HepG2 (cell line): Measurements from ENCODE around the gene RNF40. TPM values are rescaled to one million over a fixed set of nuclear protein-coding genes. Genes with fewer than 3 reads are reported as not detected.

Experiments used
- BRD4 ChIP-seq: sonication (generic); formaldehyde crosslinking; IDR thresholded peaks from 2 replicates; pipeline ENCODE4 v1.4.0; 2020; ENCODE audit warnings: missing genetic modification reagents
- CCAR2 ChIP-seq: fragments of 200-400 bp; formaldehyde crosslinking; optimal IDR thresholded peaks from 2 replicates; pipeline ENCODE3; 2018; ENCODE audit warnings: low read depth, mild to moderate bottlenecking, low read length, moderate library complexity
- CHD2 ChIP-seq: IDR thresholded peaks from 2 replicates; pipeline ENCODE4 v1.6.1; 2011; ENCODE audit warnings: low read depth, low read length, improper control_type of control experiment
- ETV6 ChIP-seq: sonication (generic); formaldehyde crosslinking; conservative IDR thresholded peaks from 2 replicates; pipeline ENCODE4 v1.4.0; 2020; ENCODE audit warnings: missing genetic modification reagents
- FOXO1 ChIP-seq: sonication (generic); formaldehyde crosslinking; IDR thresholded peaks from 2 replicates; pipeline ENCODE4 v1.4.0; 2020; ENCODE audit warnings: missing genetic modification reagents
- GABPB1 ChIP-seq: IDR thresholded peaks from 2 replicates; pipeline ENCODE4 v1.6.1; 2016; ENCODE audit warnings: mild to moderate bottlenecking, missing genetic modification reagents, moderate library complexity, missing compliant biosample characterization
- GPN1 ChIP-seq: sonication (generic); formaldehyde crosslinking; IDR thresholded peaks from 2 replicates; pipeline ENCODE4 v1.5.1; 2020; ENCODE audit warnings: missing genetic modification reagents, borderline replicate concordance
- HIVEP1 ChIP-seq: sonication (generic); formaldehyde crosslinking; IDR thresholded peaks from 2 replicates; pipeline ENCODE4 v1.4.0; 2020; ENCODE audit warnings: mild to moderate bottlenecking, missing genetic modification reagents
- NCOA1 ChIP-seq: sonication (generic); formaldehyde crosslinking; IDR thresholded peaks from 2 replicates; pipeline ENCODE4 v1.9.0; 2021; ENCODE audit warnings: missing genetic modification reagents
- NCOR1 ChIP-seq: fragments of 200-600 bp; sonication (generic); IDR thresholded peaks from 2 replicates; pipeline ENCODE4 v1.7.0; 2017; ENCODE audit warnings: antibody characterized with exemption, low read length, borderline replicate concordance
- NR2F1 ChIP-seq, 2 experiments: fragments of 450-650 bp in 1 of 2; formaldehyde crosslinking in 1 of 2; IDR thresholded peaks; 2 replicates each; pipeline versions ENCODE4 v1.5.0 to v1.6.1; 2016 to 2020; ENCODE audit warnings: mild to moderate bottlenecking in 1 of 2, missing compliant biosample characterization in 1 of 2, missing genetic modification reagents in 1 of 2, moderate library complexity in 1 of 2
- PAF1 ChIP-seq: IDR thresholded peaks from 2 replicates; pipeline ENCODE4 v1.6.1; 2016; ENCODE audit warnings: missing genetic modification reagents, missing compliant biosample characterization
- PHB2 ChIP-seq: fragments of 450-650 bp; IDR thresholded peaks from 2 replicates; pipeline ENCODE4 v1.6.1; 2018; ENCODE audit not compliant: partially characterized antibody
- PLRG1 ChIP-seq: fragments of 450-650 bp; conservative IDR thresholded peaks from 2 replicates; pipeline ENCODE4 v1.6.1; 2016
- RBM22 ChIP-seq: fragments of 200-400 bp; formaldehyde crosslinking; optimal IDR thresholded peaks from 2 replicates; pipeline ENCODE3; 2017; ENCODE audit warnings: mild to moderate bottlenecking, low read length, moderate library complexity
- SNRNP70 ChIP-seq: fragments of 200-400 bp; formaldehyde crosslinking; IDR thresholded peaks from 2 replicates; pipeline ENCODE4 v1.6.1; 2017; ENCODE audit warnings: mild to moderate bottlenecking, low read depth, low read length, moderate library complexity
- TGIF2 ChIP-seq: IDR thresholded peaks from 2 replicates; pipeline ENCODE4 v1.6.1; 2016; ENCODE audit warnings: control low read depth, missing compliant biosample characterization
- ZIK1 ChIP-seq: sonication (generic); formaldehyde crosslinking; IDR thresholded peaks from 2 replicates; pipeline ENCODE4 v1.5.0; 2020; ENCODE audit warnings: mild to moderate bottlenecking, low read depth, missing genetic modification reagents, borderline replicate concordance
- ZNF17 ChIP-seq: sonication (generic); formaldehyde crosslinking; IDR thresholded peaks from 2 replicates; pipeline ENCODE4 v1.5.0; 2020; ENCODE audit warnings: mild to moderate bottlenecking, missing genetic modification reagents
- ZNF24 ChIP-seq: fragments of 450-650 bp; IDR thresholded peaks from 2 replicates; pipeline ENCODE4 v1.6.1; 2017; ENCODE audit warnings: antibody characterized with exemption, mild to moderate bottlenecking
- ZNF260 ChIP-seq: sonication (generic); formaldehyde crosslinking; IDR thresholded peaks from 2 replicates; pipeline ENCODE4 v1.4.0; 2020; ENCODE audit warnings: missing genetic modification reagents, low read depth, mild to moderate bottlenecking, borderline replicate concordance
- ZNF44 ChIP-seq: sonication (generic); formaldehyde crosslinking; IDR thresholded peaks from 2 replicates; pipeline ENCODE4 v1.5.1; 2020; ENCODE audit warnings: mild to moderate bottlenecking, missing genetic modification reagents
- ZNF569 ChIP-seq: sonication (generic); formaldehyde crosslinking; IDR thresholded peaks from 2 replicates; pipeline ENCODE4 v1.5.0; 2020; ENCODE audit warnings: mild to moderate bottlenecking, missing genetic modification reagents, moderate library complexity, borderline replicate concordance
- ZNF572 ChIP-seq: sonication (generic); formaldehyde crosslinking; IDR thresholded peaks from 2 replicates; pipeline ENCODE4 v1.5.1; 2020; ENCODE audit warnings: mild to moderate bottlenecking, missing genetic modification reagents
- ZNF891 ChIP-seq: sonication (generic); formaldehyde crosslinking; IDR thresholded peaks from 2 replicates; pipeline ENCODE4 v1.5.0; 2020; ENCODE audit warnings: mild to moderate bottlenecking, missing genetic modification reagents
- ZSCAN12 ChIP-seq: sonication (generic); formaldehyde crosslinking; IDR thresholded peaks from 2 replicates; pipeline ENCODE4 v1.9.0; 2021; ENCODE audit warnings: mild to moderate bottlenecking, missing genetic modification reagents
- polyA plus RNA-seq, 8 experiments: library from polyadenylated mRNA; depleted of rRNA in 3 of 8; stranded (reverse) in 7 of 8; unstranded in 1 of 8; fragments of >200 nt; fragmentation: Illumina TruSeq in 4 of 8; extraction: Trizol in 4 of 8; gene quantifications; 2 replicates each; pipeline versions ENCODE4 v1.2.1 to v1.2.3, GENCODE V29; 2011 to 2016; ENCODE audit warnings: low read depth in 4 of 8, missing spikeins in 1 of 8, mixed read lengths in 1 of 8; ENCODE audit not compliant: insufficient read depth in 1 of 8
- total RNA-seq, 5 experiments: library from RNA; depleted of rRNA; stranded (reverse); fragments of >200 nt; fragmentation: Illumina TruSeq; extraction: Trizol; gene quantifications; 2 replicates each; pipeline ENCODE4 v1.2.3, GENCODE V29; 2016; ENCODE audit warnings: low read depth in 1 of 5
- TF ChIP-seq, protein P1 (sequence below): IDR thresholded peaks from 2 replicates; pipeline ENCODE4 v1.6.1; 2016; ENCODE audit warnings: missing compliant biosample characterization, missing genetic modification reagents, borderline replicate concordance
- TF ChIP-seq, protein P2 (sequence below): sonication (generic); formaldehyde crosslinking; IDR thresholded peaks from 2 replicates; pipeline ENCODE4 v1.4.0; 2020; ENCODE audit warnings: mild to moderate bottlenecking, missing genetic modification reagents

The RNF40 gene
- total and polyA plus RNA-seq, 2 of the 13 experiments (the other 11 are each of a cell fraction or from before 2014, with no cell fraction given) = 84.0 to 85.6 TPM

- 0 out of 2 replicates have a peak, but pooled peaks have one; percentile 90 for TF ChIP-seq ZNF44 (CRISPR knock-in tag)
- peak; percentile 97 for TF ChIP-seq ZNF569
- no peak for TF ChIP-seq ZNF24
- peak; percentile 92 for TF ChIP-seq GABPB1 (CRISPR knock-in tag)
- no peak for TF ChIP-seq PHB2
- TF ChIP-seq BRD4 (CRISPR knock-in tag) = peak; percentile 48; the same call in 1 of the 2 replicates
- TF ChIP-seq NCOA1 (CRISPR knock-in tag) = peak; percentile 99
- peak; percentile 65 for TF ChIP-seq ZNF572 (CRISPR knock-in tag)
- peak; percentile 58 for TF ChIP-seq FOXO1 (CRISPR knock-in tag)
- peak; percentile 65; the same call in 1 of the 2 replicates for TF ChIP-seq HIVEP1
- TF ChIP-seq NR2F1 (CRISPR knock-in tag; IDR thresholded peaks at IDR 0.05) = peak in 1 of 2 experiments; percentile 56; a peak in 3 of 4 replicates
- TF ChIP-seq, protein P1, sequence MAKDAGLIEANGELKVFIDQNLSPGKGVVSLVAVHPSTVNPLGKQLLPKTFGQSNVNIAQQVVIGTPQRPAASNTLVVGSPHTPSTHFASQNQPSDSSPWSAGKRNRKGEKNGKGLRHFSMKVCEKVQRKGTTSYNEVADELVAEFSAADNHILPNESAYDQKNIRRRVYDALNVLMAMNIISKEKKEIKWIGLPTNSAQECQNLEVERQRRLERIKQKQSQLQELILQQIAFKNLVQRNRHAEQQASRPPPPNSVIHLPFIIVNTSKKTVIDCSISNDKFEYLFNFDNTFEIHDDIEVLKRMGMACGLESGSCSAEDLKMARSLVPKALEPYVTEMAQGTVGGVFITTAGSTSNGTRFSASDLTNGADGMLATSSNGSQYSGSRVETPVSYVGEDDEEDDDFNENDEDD (CRISPR knock-in tag) = peak; percentile 73
- 0 out of 2 replicates have a peak, but pooled peaks have one; percentile 32 for TF ChIP-seq ZNF260 (CRISPR knock-in tag)
- TF ChIP-seq, protein P2, sequence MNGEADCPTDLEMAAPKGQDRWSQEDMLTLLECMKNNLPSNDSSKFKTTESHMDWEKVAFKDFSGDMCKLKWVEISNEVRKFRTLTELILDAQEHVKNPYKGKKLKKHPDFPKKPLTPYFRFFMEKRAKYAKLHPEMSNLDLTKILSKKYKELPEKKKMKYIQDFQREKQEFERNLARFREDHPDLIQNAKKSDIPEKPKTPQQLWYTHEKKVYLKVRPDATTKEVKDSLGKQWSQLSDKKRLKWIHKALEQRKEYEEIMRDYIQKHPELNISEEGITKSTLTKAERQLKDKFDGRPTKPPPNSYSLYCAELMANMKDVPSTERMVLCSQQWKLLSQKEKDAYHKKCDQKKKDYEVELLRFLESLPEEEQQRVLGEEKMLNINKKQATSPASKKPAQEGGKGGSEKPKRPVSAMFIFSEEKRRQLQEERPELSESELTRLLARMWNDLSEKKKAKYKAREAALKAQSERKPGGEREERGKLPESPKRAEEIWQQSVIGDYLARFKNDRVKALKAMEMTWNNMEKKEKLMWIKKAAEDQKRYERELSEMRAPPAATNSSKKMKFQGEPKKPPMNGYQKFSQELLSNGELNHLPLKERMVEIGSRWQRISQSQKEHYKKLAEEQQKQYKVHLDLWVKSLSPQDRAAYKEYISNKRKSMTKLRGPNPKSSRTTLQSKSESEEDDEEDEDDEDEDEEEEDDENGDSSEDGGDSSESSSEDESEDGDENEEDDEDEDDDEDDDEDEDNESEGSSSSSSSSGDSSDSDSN (CRISPR knock-in tag) = peak; percentile 98
- no peak for TF ChIP-seq CHD2
- no peak; the same call in 1 of the 2 replicates for TF ChIP-seq NCOR1
- no peak; the same call in 1 of the 2 replicates for TF ChIP-seq PAF1
- TF ChIP-seq ZNF17 (CRISPR knock-in tag) = peak; percentile 94; the same call in 1 of the 2 replicates
- no peak for TF ChIP-seq ZSCAN12 (CRISPR knock-in tag)
- TF ChIP-seq SNRNP70 = no peak
- no peak for TF ChIP-seq CCAR2
- peak; percentile 63; the same call in 1 of the 2 replicates for TF ChIP-seq ETV6
- peak; percentile 64; the same call in 1 of the 2 replicates for TF ChIP-seq ZIK1
- no peak for TF ChIP-seq GPN1 (CRISPR knock-in tag)
- peak; percentile 88 for TF ChIP-seq ZNF891 (CRISPR knock-in tag)
- TF ChIP-seq RBM22 = peak; percentile 95
- TF ChIP-seq TGIF2 (CRISPR knock-in tag) = peak; percentile 87
- no peak for TF ChIP-seq PLRG1
Observed at GRCh38 chr16:30775392-30776188, 13.5 kb downstream of the RNF40 start (continued).
